GM21526 (cell line): ENCODE data around the gene WNK1.
"Not testable (repeated sequence)": the region's sequence is repeated elsewhere in the genome, so short reads cannot be mapped to it uniquely, and the experiment has no call there.

Experiments
- ATAC-seq: cut with Tn5 transposase; IDR thresholded peaks from one replicate; pipeline ENCODE4 v1.9.1; 2021; ENCODE audit warnings: moderate library complexity; ENCODE audit not compliant: unreplicated experiment, low FRiP score

Gene WNK1

GRCh38 chr12:849733-850437 lies 97.5 kb downstream of the WNK1 start:
- not testable (repeated sequence) for ATAC-seq

- no peak for ATAC-seq
These were observed 99.0 kb downstream of the WNK1 start for GRCh38 chr12:851343-851742.

- ATAC-seq: no peak
These were observed 99.5 kb downstream of the WNK1 start for GRCh38 chr12:851913-852312.

- ATAC-seq: no peak
These were observed 100.5 kb downstream of the WNK1 start for GRCh38 chr12:852864-853263.

- ATAC-seq: no peak
These were observed 105.2 kb downstream of the WNK1 start for GRCh38 chr12:857611-858010.

- no peak for ATAC-seq
These were observed 110.0 kb downstream of the WNK1 start for GRCh38 chr12:862303-862911.

GRCh38 chr12:863285-863684 lies 110.9 kb downstream of the WNK1 start:
- ATAC-seq: no peak

- no peak for ATAC-seq
These were observed 113.2 kb downstream of the WNK1 start for GRCh38 chr12:865614-866013.

- ATAC-seq: no peak
These were observed 115.5 kb downstream of the WNK1 start for GRCh38 chr12:867905-868304.

GRCh38 chr12:868722-869121 lies 116.3 kb downstream of the WNK1 start:
- no peak for ATAC-seq

GRCh38 chr12:870378-870777 lies 118.0 kb downstream of the WNK1 start:
- ATAC-seq: no peak

- ATAC-seq: no peak
These were observed 121.6 kb downstream of the WNK1 start for GRCh38 chr12:873954-874353.

- no peak for ATAC-seq
These were observed 127.3 kb downstream of the WNK1 start for GRCh38 chr12:879641-880040.

GRCh38 chr12:880656-881055 lies 128.3 kb downstream of the WNK1 start:
- ATAC-seq: no peak

GRCh38 chr12:884746-885414 lies 132.5 kb downstream of the WNK1 start:
- ATAC-seq: no peak

GRCh38 chr12:885701-886100 lies 133.3 kb downstream of the WNK1 start:
- no peak for ATAC-seq

GRCh38 chr12:886206-886605 lies 133.8 kb downstream of the WNK1 start:
- no peak for ATAC-seq

GRCh38 chr12:894226-894625 lies 141.8 kb downstream of the WNK1 start:
- no peak for ATAC-seq

- ATAC-seq: no peak
These were observed 143.7 kb downstream of the WNK1 start for GRCh38 chr12:896031-896430.

- ATAC-seq: no peak
These were observed 145.0 kb downstream of the WNK1 start for GRCh38 chr12:897386-897785.

GRCh38 chr12:902581-902980 lies 150.2 kb downstream of the WNK1 start:
- ATAC-seq: no peak

- no peak for ATAC-seq
These were observed 150.7 kb downstream of the WNK1 start for GRCh38 chr12:903055-903454.
